Epithelial cell of prostate (primary cell): Measurements from ENCODE around the gene INSIG2.

Source experiments
- DNase-seq: peaks from one replicate; pipeline ENCODE4 v3.0.0-alpha.2; 2011; ENCODE audit warnings: low read depth, low spot score
- H3K27ac ChIP-seq: fragments of 450-650 bp; 2 replicates; pipeline ENCODE4 v1.5.1; 2017; ENCODE audit warnings: mild to moderate bottlenecking

Gene INSIG2

DNA sequence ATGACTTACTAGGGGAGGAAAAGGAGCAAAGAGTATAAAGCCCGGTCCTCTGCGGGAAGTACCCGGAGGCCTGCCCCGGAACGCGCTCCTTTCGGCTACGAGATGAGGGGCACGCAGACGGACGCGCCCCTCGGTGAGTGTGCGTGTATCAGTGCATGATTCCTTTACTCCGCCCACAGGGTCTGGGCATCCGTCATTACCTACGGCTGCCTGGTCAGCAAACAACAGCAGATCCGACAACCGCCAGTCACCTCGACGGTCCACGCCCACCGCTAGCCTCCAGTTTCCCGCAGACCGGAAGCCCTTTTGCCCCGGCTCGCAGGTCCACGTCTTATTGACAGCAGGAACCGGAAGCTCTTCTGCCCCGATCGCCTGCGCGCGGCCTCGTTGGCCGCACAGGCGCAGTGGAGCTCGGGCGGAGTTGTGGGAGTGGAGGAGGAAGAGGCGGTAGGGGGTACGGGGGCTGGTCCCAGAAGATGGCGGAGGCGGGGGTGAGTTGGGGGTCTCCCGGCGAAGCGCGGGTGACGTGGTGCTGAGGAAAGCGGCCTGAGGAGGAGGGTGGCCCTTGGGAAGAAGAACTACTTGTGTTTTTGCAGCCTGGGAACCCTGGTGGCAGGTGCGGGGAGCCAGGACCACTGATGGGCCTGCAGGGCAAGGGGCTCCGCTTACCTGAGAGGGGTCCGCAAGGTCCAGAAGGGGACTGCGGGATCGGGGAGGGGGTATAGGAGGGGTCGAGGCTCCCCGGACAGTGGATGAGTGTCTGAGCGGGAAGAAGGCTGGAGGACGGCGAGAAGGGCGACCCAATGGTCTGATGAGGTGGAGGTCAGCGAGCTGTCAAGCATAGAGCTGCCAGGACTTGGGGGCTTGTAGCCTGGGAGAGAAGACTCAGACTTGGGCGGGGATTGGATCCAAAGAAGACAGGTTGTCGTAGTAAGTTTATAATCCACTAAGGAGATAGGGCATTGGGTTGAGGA is at the start of gene INSIG2:
INSIG2 (plus strand) TSS at position 421 of the 974 bp plus-strand sequence. CDS start 8,086 bp downstream, outside the sequence.
- peak; percentile 94 for DNase-seq

DNA sequence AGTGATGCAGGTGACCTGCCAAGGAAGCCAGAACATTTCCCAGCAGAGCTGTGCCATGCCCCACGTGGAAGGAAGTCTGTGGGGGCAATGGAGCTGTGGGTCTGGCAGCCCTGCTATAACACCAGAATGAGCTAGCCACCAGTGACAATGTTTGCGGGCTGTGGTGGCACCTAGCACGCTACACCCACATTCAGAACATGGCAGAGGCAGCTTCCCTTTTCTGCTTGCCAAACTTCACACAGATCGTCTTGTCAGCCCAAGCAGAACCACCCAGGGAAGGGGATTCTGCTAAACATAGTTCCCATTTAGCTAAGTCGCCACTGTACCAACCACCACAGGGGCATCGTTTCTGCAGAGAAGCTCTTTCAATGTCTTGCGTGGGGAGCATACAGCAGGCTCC is 47.4 kb upstream of the INSIG2 start:
- no peak for DNase-seq
- no peak overlapping the region for H3K27ac ChIP-seq

More for the DNA sequence above, at the start of gene INSIG2:
- peak within 1 kb of the TSS; percentile 74 for H3K27ac ChIP-seq

DNA sequence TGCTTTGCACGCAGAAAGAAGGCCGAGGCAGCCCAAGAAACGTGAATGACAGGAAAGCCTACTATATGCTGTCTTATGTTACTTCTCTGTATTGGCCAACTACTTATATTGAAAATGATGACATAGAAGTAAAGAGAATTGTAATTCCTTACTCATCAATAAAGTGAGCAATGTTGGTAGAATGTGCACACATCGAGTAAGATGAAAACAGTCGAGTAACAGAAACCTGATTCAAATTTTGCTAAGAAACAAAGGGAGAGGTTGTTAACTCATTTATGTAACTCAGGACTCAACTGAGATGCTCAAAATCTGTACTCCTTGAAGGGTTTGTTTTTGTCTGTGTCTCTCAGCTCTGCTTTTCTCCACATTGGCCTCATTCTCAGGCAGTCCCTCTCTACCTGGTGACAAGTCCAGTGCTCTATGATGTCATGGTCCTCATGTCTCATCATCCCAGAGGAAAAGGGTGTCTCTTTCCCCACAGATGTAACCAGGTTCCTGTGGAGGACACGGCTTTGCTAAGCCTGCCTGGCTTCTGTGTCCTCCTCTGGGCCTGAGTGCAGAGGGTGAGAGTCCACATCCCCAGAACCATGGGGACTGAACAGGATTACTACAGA is 44.1 kb upstream of the INSIG2 start:
- DNase-seq, result no peak
- H3K27ac ChIP-seq, result peak overlapping the region; percentile 56

DNA sequence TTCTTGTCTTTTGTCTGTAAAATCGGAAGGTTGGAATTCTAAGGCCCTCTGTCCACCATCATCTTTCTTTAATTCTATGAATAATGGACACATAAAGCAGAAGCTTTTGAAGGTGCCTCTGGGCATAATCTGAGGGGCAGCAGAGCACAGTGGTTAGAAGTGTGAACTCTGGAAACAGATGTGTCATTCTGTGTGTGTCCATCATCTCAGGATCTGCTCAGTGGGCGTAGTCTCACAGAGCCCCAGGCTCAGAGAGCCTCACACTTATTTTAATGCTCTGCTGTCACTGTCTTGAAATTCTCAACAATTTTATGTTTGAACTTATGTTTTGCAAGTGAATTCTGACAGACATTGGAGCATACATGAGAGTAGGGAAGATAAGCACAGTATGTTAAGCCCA is 43.4 kb upstream of the INSIG2 start:
- no peak for DNase-seq
- peak overlapping the region; percentile 56 for H3K27ac ChIP-seq

DNA sequence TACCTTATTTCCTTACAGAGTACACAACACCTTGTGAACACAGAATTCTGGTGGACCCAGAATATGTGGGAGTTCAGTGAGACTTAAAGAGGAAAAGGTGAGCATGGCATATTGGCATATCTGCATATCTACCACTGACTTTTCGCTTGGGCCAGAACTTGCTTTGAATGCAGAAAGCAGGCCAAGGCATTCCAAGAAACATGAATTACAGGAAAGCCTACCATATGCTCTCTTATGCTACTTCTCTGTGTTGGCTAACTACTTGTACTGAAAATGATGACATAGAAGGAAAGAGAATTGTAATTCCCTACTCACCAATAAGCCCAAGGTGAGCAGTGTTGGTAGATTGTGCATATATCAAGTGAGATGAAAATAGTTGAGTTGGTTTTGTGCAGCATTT is 43.0 kb upstream of the INSIG2 start:
- DNase-seq, result no peak
- H3K27ac ChIP-seq, result peak overlapping the region; percentile 56

DNA sequence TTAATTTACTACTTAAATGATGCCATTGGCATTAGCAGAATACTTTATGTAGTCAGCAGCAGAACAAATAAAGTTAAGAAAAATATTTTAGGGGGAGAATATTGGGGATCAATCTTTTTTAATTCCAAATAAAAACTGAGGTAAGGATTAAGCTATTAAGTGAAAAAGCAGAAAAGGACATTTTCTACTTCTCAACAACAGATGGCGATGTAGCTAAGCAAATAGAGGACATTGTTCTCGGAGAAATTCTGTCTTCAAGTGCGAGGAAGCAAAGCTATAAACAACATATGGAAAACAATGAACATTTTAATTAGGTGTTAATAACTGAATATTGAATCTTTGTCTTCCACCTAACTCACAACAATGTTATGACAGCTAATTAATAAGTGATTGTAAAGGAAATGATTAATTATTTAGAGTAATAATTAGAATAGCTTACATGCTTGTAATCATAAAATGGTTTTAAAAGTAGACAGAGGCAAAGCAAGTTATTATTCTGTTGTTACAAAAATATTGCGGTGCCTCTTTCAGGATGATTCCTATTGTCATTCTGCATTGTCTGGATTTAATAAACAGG is 41.5 kb upstream of the INSIG2 start:
- H3K27ac ChIP-seq, result no peak overlapping the region
- no peak for DNase-seq

DNA sequence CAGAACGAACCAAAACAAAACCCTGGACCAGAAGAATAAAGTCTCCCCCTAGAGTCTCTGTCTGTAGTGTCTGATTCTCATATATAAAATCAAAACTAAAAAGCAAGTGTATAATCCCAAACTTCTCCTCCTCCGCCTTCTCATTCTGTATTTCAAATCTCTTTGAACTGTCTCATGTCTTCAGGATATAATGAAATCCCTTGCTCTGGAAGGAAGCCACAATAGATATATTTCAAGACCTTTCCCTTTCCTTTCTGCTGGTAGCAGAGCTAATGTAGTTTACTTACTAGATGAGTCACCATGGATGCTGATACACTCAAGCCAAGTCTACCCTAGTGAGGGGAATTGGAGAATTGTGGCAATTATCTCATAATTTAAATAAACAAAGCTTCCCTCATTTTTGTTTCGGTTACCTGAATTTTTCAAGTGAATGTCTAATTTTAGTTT is 40.9 kb upstream of the INSIG2 start:
- no peak for DNase-seq
- H3K27ac ChIP-seq, result no peak overlapping the region

DNA sequence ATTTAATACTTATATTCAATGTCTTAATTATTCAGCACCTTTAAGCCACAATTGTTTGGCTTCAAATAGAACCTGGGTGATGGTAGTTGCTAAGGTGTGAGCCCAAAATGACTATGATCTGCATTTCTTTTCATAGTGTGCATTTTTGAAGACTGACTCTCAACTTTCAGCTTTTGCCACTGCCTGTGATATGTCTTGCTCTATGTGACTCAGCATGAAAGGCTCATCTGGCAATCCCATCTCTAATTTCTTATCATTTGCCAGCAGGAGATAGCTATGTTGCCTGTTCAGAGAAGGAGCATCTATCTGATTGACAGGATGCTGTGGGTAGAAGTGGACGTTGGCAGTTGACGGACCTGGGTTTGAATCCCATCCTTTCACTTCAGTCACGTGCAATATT is 39.9 kb upstream of the INSIG2 start:
- DNase-seq, result no peak
- no peak overlapping the region for H3K27ac ChIP-seq

DNA sequence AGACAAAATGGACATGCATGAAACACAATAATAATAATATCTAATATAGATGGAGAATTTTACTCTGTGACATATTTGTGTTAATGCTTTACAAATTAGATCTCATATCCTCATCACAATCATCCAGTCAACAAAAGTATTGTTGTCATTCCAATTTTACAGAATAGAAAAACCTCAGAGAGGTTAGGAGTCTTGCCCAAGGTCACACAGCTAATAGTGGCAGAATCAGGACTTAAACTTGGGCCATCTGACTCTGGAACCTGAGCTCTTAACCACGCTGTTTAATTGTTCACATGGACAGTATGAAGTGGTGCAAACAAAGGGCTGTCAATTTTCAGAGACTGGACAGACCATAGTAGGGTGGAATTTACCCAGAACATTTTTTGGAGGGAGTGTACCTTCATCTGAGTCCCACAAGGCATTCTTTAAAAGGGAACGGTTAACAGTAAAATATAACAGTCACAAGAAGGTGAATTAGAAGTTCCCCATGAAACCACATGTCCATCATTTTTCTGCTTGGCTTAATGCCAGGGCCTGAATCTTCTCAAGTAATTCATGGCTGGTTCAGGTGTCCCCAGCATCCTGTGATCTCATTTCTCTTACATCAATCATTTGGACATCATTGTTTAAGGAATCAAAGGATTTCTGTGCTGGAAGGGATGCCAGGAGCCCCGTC is 39.0 kb upstream of the INSIG2 start:
- no peak for DNase-seq
- no peak overlapping the region for H3K27ac ChIP-seq

DNA sequence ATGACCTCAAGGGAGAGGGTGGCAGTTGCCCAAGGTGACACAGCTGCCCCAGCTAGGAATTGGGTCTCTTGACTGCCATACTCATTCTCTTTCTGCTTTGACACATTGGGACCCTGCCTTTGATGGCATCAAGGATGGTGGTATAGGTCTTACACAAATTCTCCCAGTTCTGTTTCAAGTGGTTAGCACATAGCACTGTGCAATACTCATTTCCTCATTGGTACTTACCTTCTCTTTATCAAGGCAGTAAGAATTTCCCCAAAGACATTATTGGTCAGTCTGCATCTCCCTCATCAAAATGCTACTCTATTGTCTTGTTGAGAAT is 38.5 kb upstream of the INSIG2 start:
- no peak for DNase-seq
- H3K27ac ChIP-seq, result no peak overlapping the region

DNA sequence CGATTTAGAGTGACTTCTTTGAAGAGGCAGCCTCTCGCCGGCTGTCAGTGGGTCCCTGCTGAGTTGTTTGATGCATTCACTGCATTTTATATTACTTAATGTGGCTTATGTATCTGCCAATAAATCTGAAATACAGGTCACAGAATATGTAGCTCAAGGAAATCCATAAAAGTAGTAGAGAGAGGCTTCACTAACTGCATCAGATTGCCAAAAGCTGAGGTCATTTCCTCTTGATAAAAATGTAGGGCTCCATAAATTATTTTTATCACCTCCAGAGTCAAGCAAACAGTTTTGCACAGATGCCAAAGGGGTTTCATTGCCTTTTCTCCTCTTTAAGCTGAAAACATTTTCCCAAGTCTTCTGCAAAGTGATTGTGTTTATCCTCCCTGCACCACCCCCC is 37.9 kb upstream of the INSIG2 start:
- no peak overlapping the region for H3K27ac ChIP-seq
- DNase-seq, result no peak

DNA sequence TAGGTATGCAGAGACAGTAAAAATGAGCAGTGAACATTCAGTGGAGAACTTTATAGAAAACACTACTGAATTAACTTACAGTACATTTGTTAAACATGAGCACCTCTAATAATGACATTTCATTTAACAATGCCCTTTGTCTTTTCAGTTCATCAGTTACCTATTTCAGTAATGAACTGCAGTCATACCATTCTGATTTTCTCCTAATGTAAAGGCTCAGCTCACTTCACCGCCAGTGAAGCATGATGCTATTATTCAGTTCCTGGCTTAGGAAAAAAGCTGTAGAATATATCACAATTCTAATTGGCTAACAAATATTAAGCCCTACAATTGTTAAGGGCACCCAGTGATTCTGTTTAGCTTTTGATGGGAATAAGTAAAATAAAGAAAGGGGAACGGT is 37.3 kb upstream of the INSIG2 start:
- no peak overlapping the region for H3K27ac ChIP-seq
- DNase-seq, result no peak

DNA sequence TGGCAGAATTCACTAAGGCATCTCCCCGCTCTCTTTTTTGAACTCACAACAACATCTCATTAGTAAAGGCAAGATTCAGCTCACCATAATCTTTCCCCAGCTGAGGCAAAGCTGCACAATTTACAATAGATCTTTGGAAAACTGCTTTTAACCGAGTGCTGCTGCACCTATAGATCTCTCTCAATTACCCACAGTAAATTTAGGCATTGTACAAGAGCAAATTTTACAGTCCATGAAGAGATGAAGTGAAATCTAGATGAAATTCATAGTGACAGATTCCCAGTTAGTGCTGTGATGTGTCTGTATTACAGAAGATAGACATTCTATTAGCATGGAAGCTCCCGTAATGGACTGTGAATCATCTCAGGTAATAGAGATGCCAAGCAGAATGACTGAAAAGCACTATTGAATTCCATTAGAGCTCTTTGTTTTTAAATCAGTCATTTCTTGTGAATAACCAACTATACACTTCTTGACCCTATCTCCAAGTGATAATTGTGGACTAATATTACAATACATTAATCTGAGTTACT is 36.4 kb upstream of the INSIG2 start:
- DNase-seq, result no peak

DNA sequence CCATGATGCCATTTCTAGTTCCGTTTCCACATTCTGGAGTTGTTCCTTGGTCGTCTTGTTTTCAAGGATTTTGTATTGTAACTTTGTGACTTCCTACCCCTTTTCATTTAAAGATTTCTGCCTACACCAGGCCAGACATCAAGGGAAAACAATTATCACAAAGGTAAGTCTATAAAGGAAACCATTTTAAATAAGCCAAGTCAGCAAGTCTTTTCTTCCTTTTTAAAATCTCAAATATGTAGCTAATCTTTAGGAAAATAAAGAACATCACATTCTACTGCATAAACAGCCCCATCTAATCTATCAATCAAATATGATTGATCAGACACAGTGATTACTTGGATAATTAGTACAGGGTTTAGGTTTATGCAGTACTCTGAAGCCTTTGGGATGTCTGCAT is 35.8 kb upstream of the INSIG2 start:
- no peak for DNase-seq
- H3K27ac ChIP-seq, result no peak overlapping the region

More for the DNA sequence above, 36.4 kb upstream of the INSIG2 start:
- no peak overlapping the region for H3K27ac ChIP-seq

DNA sequence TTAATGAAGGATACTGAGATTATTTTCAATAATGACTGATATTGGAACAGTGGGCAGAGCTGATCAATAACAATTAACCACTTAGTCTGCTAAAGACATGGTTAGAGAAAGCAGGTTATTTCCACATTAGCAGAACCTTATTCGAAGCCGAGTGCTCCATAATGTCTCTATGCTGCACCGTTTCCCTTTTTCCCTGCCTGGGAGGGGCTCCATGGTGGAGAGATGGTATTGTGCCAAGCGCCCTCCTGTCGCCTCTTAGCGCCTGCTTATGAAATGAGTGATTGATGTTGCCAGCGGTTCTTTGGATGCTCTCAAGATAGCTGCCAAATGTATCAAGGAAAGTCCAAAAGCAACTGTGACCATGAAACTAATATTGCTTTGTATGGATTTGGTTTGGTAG is 34.6 kb upstream of the INSIG2 start:
- DNase-seq, result no peak
- H3K27ac ChIP-seq, result no peak overlapping the region

DNA sequence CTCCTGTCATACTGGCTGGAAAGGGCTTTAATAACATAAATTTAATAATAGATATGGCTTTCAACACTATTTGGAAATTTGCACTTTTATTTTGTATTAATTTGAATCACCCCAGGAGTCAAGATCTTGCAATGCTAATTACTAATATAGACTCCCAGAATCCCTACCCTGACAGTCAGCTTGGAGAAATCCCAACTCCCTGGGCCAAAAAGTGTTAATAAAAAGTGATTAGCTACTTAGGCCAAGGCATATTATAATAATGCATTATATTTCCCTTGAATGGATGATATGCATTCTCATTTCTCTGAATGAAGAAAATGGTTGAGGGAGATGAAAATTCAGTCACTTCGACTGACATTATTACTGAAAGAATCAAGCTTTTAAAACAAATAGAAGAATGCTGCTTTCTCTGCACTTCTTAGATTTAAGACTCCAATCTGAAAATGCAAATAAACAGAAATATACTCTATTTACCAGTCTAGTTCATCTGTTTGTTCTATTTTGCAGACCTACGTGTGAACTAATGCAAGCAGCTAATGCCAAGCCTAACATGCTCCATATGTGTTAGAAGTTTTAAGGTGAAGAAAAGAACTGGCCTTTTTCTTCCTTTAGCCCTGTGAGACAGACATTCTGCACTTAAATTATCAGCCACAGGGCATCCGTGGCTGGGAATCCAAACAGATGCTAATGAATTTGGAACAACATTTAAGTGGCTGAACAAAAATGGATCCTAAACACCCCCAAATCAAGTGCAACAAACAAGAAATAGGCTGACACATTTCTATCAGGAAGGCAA is 33.9 kb upstream of the INSIG2 start:
- H3K27ac ChIP-seq, result no peak overlapping the region
- no peak for DNase-seq

DNA sequence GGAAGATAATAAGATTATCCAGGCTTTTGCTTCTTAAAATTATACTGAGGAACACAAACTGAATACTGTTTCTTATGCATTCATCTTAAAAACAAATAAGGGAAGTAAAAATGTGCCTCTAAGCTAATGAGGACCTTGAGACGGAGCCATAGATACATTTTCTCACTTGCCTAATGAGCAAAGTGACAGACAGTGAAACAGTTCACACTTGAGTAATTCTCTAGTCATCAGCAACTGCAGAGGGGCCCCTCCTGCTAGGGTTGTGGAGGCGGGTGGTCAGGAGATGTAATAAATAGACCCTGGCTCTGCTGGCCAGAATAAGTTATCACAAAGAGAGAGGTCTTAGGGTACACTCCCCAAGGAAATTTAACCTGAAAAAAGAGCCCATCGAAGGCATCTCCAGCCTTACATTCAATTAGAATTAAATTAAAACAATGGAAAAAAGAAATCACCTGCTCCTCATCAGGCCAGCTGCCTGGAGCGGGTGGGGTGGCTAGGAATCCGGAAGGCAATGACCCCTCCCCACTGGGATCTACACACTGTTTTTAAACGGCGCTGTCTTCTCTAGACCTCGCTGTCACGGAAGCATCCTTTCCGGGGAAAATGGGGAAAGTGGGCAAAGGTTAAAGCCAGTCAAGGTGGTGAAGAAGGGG is 32.6 kb upstream of the INSIG2 start:
- no peak for DNase-seq
- H3K27ac ChIP-seq, result no peak overlapping the region

DNA sequence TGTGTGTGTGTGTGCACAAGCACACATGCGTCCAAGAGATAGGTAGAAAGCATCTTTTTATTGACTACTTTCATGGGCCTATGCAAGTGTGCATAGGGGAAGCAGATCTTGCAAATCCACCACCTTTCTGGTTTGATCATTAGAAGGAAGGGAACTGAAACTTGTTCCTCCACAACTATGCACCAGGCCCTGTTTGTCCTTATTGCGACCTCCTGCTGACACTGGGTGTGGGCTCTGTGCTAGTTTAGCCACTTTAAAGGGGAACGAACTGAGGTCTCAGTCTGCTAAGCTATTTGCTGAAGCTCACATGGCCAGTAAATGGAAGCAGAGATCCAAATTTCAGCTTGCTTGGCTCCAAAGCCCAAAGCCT is 32.1 kb upstream of the INSIG2 start:
- no peak for DNase-seq
- no peak overlapping the region for H3K27ac ChIP-seq

DNA sequence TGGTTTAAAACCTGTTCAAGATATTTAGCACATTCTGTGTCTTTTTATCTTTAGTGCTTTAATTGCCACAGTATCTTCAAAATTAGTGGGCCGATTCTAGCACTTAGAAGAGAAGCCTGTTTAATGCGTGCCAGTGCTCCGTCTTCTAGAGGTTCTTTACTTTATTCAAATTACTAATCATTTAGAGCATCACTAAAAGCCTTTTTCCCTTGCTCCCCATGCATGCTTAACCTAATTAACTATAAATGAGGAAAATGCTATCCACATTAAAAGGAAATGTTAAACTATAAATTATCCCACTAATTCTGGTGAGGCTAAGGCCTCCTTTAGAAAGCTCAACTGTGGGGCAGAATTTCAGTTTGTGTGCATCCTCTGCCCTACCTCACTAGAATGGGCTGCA is 31.5 kb upstream of the INSIG2 start:
- no peak for DNase-seq
- no peak overlapping the region for H3K27ac ChIP-seq
